HG02970 (cell line): ENCODE data around the gene PPTC7.
"Not testable (repeated sequence)": the region's sequence is repeated elsewhere in the genome, so short reads cannot be mapped to it uniquely, and the experiment has no call there.

Experiments
- ATAC-seq: cut with Tn5 transposase; IDR thresholded peaks from one replicate; pipeline ENCODE4 v1.9.1; 2021; ENCODE audit warnings: mild to moderate bottlenecking, moderate library complexity, moderate number of reproducible peaks; ENCODE audit not compliant: unreplicated experiment, low FRiP score

PPTC7 gene

DNA sequence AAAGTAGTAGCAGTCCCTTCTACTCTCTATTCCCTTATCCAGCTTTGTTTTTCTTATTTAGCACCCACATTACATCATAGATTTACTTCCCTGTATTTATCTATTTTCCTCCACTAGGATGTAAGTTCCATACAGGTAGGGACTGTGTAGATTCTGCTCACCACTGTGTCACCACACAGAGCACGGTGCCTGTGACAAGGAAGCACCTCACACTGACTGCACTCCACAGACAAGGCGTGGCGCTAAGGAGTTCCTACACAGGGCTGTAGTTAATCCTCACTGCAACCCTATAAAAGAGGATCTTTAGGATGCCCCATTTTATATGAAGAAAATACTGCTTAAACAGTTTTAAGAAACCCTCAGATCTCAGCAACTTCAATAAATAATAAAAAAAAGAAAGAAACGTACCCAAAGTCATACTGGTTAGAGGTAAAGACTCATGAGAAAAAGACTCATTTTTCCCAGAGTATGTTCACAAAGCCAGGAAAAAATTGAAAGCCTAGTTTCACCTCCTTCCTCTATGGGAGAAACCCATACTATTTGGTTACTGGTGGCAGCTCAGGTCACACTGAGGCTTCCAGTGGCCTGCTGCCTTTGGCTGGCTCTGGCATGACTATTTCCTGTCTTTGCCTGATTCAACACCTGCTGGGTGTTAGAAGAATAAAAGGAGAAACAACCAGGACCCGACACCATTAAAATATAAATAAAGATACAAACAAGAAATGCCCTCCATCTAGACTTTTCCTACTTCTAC is 44.1 kb downstream of the PPTC7 start:
- no peak for ATAC-seq

DNA sequence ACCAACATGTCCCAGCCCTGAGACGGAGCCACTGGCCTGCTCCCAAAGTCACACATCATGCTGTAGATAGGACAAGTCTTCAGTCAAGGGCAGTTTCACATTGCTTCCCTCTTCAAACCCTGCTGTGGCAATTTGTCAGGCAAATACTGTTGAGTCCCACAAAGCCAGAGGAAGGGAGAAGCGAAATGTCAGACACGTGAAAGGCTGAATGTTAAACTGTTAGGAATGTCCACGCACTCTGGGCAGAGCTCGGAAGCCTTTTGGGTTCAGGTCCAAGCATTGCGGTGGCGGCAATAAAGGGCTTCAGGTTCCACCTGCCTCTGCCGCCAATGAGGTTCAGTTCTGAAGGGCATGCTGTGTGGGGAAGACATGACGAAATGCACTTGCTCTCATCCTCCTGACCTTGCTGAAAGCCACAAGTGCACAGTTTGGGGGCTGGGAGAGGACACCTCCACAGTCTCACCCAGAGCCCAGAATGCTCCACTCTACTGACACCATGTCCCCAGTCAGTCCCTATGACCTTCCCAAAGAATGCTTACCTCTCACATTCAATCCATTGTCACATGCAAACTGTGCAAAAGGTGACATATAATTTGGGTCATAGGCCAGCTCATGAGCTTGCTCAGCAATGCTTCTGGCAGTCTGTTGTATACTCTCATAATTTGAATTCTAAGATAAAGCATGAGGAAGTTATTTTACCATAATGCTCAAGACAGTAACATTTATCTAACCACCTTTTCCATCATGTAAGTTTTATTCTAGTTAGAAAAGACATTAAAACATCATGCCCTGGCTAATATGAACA is 45.3 kb downstream of the PPTC7 start:
- ATAC-seq = no peak

DNA sequence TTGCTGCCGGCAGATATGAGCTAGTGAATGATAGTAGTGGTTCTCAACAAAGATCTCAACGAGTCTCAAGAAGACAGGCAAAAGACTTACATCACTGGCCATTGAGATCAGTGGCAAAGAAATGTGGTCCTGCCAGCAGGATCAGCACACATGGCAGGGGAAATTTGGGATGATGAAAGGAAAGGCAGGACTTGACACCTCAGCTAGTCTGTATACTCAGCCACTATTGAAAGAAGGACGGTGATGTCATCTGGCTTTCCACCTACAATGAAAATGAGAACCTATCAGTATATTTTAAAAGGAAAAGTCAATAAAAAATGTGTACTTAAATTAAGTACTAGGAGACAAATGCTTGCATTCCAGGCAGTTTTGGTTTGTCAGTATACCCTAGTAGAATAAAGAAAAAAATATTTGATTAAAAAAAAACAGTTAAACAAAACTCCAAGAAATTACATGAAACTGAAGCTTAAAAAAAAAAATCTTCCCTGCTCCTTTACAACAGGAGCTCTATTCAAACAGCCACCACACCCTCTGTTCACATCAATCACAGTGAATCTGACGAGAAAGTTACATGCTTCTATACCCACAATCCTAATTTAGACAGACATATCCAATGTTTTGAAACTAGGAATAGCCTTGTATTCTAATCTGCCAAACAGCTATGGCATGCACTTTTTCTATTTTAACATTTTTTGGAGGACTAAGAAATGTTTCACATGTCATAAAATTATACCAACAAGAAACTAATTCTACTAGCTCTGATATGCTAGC is 46.1 kb downstream of the PPTC7 start:
- ATAC-seq = no peak

DNA sequence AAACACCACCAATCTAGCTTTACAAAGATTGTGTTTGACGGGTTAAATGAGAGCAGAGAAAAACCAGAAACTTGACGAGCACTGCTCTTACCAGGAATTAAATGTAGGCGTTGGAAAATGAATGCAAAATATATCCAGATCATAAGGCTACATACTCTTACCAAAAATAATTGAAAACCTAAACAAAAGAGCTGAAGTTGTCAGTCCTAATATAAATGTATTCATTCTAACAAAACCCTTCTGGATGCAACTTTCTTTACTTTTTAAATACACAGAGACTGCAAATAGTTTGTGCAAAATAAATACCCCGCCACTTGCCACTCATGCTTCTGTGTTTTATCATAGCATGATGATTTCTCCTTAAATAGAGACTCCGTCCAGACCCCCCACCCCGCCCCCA is 48.3 kb downstream of the PPTC7 start:
- no peak for ATAC-seq

DNA sequence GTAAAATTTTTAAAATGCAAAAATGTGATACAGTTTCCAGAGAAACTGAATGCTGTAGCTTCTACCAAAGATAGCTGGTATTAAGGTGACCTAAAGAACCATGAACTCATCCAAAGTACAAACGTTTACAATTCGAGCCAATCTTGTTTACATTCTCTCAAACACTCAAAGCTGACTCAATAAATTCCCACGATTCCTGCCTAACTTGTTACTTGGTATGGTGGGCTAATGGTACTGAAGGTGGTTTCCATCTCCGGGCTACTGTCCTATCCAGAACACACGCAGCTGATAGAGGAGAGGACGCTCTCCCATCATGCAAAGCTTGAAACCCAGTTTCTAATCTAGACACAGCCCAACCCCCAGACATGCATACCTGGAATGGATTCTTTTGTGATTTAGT is 49.5 kb downstream of the PPTC7 start:
- no peak for ATAC-seq

DNA sequence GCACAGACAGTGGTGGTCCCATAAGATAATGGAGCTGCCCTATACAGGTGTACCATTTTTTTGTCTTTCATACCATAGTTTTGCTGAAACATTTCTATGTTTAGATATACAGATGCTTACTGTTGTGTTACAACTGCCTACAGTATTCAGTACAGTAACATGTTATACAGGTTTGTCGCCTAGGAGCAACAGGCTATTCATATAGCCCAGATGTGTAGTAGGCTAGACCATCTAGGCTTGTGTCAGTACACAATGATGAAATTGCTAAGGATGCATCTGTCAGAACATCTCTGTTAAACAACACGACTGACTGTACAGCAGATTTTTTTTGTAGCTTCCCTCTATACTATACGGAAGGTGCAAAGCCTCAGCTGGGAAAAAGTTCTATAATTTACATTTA is 50.5 kb downstream of the PPTC7 start:
- no peak for ATAC-seq

DNA sequence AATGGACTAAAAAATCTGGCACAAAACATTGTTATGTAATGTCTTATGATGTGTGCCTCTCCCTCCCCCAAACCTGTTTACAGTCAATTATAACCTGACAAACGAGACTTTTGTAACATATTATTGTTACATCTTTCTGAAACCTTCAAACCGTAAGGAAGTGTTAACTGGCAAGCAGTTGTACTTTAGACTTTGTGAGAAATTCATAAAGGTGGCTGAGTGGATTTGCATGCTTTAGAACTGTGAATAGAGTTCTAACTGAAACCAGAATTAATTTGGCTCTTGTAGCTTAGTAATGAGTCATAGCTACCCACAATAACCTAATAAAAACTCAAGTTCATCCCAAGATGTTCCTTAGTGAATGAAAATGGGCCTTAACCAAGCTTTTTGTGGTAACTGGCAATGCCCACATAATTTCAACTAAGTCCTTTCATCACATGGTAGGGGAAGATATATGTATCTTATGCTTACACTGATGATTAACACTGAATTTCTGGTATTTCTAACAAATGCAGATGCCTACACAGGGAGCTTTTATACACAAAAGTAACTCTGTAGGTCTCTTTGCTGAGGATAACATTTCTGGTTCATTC is 51.3 kb downstream of the PPTC7 start:
- peak; percentile 83 for ATAC-seq

DNA sequence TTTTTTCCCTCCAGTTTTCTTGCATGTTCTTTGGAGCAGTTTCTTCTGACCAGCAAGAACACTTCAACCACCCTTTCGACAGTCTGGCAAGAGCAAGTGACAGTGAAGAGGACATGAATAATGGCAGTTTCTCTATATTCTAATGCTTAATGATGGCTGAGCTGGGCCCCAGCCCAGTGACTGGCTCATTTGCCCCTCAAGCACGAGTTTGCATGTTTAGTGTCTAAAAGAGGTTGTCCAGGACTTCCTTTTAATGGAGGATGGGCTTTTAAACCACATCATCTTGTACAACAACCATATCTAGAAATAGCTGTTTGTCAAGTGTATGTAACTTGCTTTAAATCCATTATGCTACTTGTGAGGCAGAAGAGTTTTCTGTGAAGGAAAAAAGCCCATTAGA is 52.6 kb downstream of the PPTC7 start:
- ATAC-seq = no peak

DNA sequence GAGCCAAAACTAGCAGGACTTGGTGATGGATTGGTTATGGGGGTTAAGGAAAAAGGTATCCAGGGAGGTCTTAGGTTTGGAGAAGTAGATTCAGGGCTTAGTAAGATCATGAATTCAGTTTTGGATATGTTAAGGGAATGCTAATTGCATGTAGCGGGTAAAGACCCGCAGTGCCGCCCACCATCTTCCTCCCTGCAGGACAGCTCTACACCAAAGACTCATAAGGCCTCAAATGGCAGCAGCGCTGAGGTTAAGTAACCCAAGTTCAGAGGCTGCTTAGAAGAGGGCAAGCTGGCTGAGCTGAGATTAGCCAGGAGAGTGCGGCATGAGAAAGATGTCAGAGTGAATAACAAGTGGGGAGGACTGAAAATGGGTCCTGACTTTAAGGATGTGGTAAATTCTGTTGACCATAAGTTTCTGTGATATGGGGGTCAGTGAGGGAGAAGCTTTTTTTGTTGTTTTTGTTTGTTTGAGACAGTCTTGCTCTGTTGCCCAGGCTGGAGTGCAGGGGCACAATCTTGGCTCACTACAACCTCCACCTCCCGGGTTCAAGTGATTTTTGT is 54.8 kb downstream of the PPTC7 start:
- no peak for ATAC-seq

DNA sequence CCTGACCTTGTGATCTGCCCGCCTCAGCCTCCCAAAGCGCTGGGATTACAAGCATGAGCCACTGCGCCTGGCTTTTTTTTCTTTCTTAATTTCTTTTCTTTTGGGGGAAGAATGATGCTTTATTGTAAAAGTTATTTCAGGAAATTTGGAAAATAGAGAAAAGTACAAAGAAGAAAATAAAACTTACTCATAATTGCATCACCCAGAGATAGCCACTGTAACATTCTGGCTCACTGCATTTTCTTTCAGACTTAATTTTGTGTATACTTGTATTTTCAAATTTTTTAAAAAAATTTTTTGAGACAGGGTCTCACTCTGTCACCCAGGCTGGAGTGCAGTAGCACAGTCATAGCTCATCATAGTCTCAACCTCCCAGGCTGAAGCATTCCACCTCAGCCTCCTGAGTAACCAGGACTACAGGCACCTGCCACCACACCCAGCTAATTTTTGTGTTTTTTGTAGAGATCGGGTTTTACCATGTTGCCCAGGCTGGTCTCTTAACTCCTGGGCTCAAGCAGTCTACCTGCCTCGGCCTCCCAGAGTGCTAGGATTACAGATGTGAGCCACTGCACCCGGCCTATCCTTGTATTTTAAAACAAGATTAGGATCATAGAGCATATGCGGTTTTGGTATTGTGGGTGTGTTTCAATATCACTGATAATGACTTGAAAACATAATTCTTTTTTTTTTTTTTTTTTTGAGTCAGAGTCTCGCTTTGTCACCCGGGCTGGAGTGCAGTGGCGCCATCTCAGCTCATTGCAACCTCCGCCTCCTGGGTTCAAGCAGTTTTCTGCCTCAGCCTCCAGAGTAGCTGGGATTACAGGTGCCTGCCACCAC is 62.0 kb downstream of the PPTC7 start:
- not testable (repeated sequence) for ATAC-seq

DNA sequence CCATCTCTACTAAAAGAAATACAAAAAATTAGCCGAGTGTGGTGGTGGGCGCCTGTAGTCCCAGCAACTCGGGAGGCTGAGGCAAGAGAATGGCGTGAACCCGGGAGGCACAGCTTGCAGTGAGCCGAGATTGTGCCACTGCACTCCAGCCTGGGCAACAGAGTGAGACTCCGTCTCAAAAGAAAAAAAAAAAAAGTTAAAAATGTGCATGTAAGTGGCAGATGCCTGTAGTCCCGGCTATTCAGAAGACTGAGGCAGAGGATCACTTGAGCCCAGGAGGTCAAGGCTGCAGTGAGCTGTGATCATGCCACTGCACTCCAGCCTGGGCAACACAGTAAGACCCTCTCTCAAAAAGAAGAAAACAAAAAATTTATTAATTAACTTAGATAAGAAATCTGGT is 65.1 kb downstream of the PPTC7 start:
- ATAC-seq = not testable (repeated sequence)

DNA sequence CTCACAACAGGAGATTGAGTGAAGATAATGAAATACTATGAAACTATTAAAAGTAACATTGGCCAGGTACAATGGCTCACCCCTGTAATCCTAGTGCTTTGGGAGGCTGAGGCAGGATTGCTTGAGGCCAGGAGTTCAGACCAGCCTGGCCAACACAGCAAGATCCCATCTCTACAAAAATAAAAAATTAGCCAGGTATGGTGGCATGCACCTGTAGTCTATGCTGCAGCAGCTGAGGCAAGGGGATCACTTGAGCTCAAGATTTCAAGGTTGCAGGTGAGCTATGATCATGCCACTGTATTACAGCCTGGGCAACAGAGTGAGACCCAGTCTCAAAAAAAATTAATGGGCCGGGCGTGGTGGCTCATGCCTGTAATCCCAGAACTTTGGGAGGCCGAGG is 66.1 kb downstream of the PPTC7 start:
- ATAC-seq = no peak

DNA sequence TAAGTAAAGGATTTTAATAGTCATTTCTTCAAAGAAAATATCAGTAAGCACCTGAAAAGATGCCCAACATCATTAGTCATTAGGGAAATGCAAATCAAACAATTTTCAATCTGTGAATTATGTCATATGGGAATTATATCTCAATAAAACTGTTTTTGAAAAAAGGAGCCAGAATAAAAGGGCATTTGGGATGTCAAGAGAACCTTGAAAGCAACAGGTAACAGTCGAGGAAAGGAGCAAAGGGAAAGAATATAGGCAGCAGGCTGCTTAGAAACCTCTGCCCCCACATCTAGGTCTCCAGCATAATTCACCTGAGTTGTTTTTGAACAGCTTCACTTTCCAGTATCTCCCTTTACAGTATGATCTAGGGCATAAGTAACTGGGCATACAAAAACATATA is 68.8 kb downstream of the PPTC7 start:
- ATAC-seq = no peak

DNA sequence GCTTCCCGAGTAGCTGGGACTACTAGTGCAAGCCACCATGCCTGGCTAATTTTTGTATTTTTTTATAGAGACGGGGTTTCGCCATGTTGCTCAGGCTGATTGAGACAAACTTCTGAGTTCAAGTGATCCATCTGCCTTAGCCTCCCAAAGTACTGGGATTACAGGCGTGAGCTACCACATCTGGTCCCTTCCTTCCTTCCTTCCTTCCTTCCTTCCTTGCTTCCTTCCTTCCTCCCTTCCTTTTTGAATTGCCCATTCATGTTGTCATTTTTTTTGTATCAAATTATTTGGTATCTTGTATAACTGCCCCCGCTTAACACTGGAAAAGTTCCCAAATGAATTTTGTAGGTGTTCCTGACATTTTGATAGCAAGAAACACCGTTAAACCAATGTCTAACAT is 69.3 kb downstream of the PPTC7 start:
- no peak for ATAC-seq

DNA sequence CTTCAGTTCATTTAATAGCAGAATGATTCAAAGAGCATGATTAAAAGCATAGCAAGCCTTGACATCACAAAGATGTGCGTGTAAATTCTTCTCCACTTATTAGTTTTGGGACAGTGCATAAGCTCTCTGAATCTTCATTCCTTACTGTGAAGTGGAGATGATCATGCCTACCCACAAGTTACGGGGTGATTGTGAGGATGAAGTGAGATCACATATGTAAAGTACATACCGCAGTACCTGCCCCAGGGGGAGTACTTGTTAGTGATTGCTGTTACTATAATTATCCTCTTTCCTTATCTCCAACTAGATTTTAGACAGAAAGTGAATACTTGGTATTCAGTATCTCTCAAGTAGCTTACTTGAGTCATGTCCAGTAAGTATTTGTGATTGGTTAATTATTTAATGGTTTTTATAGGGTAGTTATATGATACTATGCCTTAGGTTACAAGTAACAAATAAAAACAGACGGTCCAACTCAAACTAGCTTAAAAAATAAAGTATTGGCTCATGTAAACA is 75.0 kb downstream of the PPTC7 start:
- no peak for ATAC-seq

DNA sequence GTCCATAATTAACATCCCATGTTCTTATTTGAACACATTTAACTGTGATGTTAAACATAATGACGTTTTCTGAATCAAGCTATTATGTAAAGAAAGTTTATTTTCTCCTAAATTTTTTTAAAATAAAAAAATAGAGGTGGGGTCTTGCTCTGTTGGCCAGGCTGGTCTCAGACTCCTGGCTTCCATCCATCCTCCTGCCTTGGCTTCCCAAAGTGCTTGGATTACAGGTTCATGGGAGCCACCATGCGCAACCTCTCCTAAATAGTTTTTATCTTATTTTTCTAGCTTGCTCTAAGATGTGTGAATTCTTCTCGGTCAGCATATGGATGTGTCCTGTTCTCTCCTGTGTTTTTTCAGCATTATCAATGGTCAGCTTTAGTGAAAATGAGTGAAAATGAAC is 77.8 kb downstream of the PPTC7 start:
- ATAC-seq = no peak

DNA sequence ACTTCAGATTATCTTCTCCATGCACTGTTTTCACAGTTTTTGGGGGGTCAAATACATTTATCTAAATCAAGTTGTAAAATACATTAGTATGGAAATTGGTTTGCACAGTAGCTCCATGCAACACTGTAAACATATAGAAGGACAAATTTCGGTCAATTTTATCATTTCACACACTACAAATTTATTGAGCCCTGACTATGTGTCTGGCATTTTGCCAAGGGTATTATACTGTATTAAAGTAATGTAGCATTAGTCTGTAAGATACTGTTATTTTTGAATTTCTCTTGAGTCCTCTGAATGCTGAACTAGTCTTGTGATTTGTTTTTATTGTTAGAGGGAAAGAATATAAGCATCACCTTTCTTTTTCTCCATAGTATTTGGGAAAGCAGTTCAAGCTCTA is 79.7 kb downstream of the PPTC7 start:
- ATAC-seq = no peak

DNA sequence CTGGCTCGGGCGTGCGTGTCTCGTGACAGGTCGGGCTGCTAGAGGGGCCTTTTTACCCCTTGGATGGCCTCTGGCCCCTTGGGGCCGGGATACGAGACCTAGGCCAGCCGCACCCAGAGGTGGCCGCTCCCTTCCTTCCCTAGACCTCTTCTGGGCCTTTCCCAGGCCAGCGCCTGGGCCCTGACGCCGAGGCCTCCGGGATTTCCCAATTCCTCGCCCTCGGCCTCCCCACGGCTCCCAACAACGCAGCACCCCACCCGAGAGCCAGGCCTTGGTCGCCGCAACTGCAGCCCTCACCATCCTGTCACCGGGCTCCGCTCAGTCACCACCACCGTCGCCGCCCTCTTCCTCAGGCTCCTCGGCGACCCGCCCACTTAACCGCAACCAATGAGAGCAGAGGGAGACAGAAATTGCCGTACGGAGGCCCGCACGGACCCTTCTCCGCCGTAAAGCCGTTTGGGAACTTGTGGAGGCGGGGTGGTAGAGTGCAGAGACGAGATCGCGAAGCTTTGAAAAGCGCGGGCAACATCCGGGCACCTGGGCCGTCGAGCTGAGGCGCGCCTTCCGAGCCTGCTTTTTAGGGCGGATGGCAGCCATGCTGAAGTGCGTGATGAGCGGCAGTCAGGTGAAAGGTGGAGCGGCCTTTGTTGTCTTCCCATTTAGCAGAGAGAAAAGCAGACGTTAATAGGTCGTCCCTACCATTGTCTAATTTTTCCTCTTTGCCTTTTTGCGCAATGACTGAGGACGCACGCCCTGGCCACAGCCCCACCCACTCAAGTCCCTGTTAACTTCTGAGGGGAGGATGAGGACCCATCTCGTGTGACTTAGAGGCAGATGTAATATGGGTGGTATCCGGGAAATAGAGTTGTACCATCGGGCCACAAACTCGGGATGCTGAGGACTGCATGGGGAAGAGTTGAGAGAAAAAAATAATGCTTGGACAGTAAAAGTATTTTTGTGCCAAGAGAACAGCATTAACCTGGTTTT is 81.1 kb downstream of the PPTC7 start, which contains the start of the genes RAD9B and VPS29:
TSS of gene RAD9B (plus strand) at position 580 of the 987 bp plus-strand sequence. CDS start at position 587, 7 bp downstream.
TSS of gene VPS29 (minus strand) at position 360 of the 987 bp plus-strand sequence. CDS start at position 300, 60 bp downstream.
- ATAC-seq = peak; percentile 91
